GM21529 (cell line): ENCODE data around the gene REM1.

Experiments
- ATAC-seq: cut with Tn5 transposase; IDR thresholded peaks from one replicate; pipeline ENCODE4 v1.9.1; 2021; ENCODE audit not compliant: unreplicated experiment

Gene REM1

GRCh38 chr20:31522731-31523130, 47.6 kb downstream of the REM1 start:
- ATAC-seq: no peak

DNA sequence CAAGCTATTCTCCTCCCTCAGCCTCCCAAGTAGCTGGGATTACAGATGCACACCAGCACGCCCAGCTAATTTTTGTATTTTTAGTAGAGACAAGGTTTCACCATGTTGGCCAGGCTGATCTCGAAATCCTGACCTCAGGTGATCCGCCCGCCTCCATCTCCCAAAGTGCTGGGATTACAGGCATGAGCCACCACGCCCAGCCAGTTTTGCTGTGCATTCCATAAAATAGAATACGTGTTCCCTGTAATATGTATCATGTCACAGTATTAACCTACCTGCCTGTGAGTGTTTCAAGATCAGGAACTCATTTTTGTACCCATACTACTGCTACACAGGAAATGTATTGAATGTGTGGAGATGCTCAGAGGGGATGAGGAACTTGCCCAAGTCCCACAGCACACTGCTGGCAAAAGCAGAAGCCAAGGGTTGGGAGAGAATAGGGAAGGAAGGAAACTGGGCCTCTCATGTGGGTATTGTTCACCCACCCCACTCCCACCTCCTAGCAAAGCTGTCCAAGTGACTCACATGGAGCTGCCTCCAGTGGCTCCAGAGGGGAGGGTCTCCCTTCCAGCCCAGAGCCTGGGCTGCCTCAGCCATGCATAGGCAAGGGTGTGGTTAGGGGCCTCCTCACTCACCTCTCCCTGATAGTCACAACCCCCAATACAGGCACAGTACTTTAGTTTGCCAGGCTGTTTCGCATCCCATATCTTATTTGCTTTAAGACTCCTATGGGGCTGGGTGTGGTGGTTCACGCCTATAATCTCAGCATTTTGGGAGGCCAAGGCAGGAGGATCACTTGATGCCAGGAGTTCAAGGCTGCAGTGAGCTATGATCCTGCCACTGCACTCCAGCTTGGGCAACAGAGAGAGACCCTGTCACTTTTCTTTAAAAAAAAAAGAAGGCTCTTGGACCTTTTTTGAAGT, 48.5 kb downstream of the REM1 start:
- no peak for ATAC-seq

- no peak for ATAC-seq
Observed at GRCh38 chr20:31527266-31527665, 52.2 kb downstream of the REM1 start.
